ENCODE results near the gene TTC28. TPM values are rescaled to one million over a fixed set of nuclear protein-coding genes. Genes with fewer than 3 reads are reported as not detected.

The TTC28 gene
- total RNA-seq, 4 donors from 2014 or later: 49.8 to 99.7 (median 79.7) TPM

GRCh38 chr22:28018461-28018927 is 661.1 kb downstream of the TTC28 start:
- no peaks in the 10 kb centered on the region for H3K9me3 ChIP-seq
- H3K36me3 ChIP-seq: no peaks in the 10 kb centered on the region
- intact Hi-C loops (cut with DNase I): no loop called here
- peaks cover 9 to 37% of the 10 kb centered on the region in 2 donors for H3K4me1 ChIP-seq
- 93 to 95% methylated on average over 5 to 8 of the region's 8 CpGs for WGBS, 2 donors
- no peak overlapping the region for H3K27ac ChIP-seq
- no peak overlapping the region for H3K4me3 ChIP-seq (replicated peaks in 1 of 3)
- no peak for TF ChIP-seq CTCF (IDR thresholded peaks at IDR 0.05)
- TF ChIP-seq POLR2A (IDR thresholded peaks at IDR 0.05): no peak
- no peaks in the 10 kb centered on the region for H3K27me3 ChIP-seq
- DNase-seq: no peak

- no peaks in the 10 kb centered on the region for H3K36me3 ChIP-seq
- H3K27ac ChIP-seq: no peak overlapping the region
- H3K4me3 ChIP-seq (replicated peaks in 1 of 3): no peak overlapping the region
- H3K4me1 ChIP-seq: peaks cover 9 to 37% of the 10 kb centered on the region in 2 donors
- H3K27me3 ChIP-seq: no peaks in the 10 kb centered on the region
- H3K9me3 ChIP-seq: no peaks in the 10 kb centered on the region
- TF ChIP-seq CTCF (IDR thresholded peaks at IDR 0.05): no peak
- no peak for TF ChIP-seq POLR2A (IDR thresholded peaks at IDR 0.05)
- no peak for DNase-seq
- 84 to 100% methylated on average over 3 to 4 of the region's 4 CpGs for WGBS, 2 donors
- intact Hi-C loops (cut with DNase I): no loop called here
These were observed 661.8 kb downstream of the TTC28 start for GRCh38 chr22:28017859-28018258.

GRCh38 chr22:28017558-28017820 is 662.2 kb downstream of the TTC28 start:
- H3K36me3 ChIP-seq: no peaks in the 10 kb centered on the region
- 97 to 98% methylated on average over 2 of the region's 2 CpGs for WGBS, 2 donors
- intact Hi-C loops (cut with DNase I): no loop called here
- no peak overlapping the region for H3K4me3 ChIP-seq (replicated peaks in 1 of 3)
- no peak overlapping the region for H3K27ac ChIP-seq
- no peak for DNase-seq
- no peaks in the 10 kb centered on the region for H3K9me3 ChIP-seq
- no peaks in the 10 kb centered on the region for H3K27me3 ChIP-seq
- TF ChIP-seq POLR2A (IDR thresholded peaks at IDR 0.05) (no peak), CTCF (IDR thresholded peaks at IDR 0.05) (no peak)
- H3K4me1 ChIP-seq: peaks cover 9 to 37% of the 10 kb centered on the region in 2 donors

- Histone ChIP-seq H3K4me3 (replicated peaks in 1 of 3) (no peak overlapping the region), H3K27me3 (no peaks in the 10 kb centered on the region), H3K27ac (no peak overlapping the region), H3K4me1 (peaks cover 9 to 37% of the 10 kb centered on the region in 2 donors), H3K36me3 (no peaks in the 10 kb centered on the region), H3K9me3 (no peaks in the 10 kb centered on the region)
- DNase-seq: no peak
- TF ChIP-seq POLR2A (IDR thresholded peaks at IDR 0.05) (no peak), CTCF (IDR thresholded peaks at IDR 0.05) (no peak)
- intact Hi-C loops (cut with DNase I): no loop called here
- WGBS, 2 donors: 90 to 94% methylated on average over 12 of the region's 12 CpGs
These were observed 662.7 kb downstream of the TTC28 start for GRCh38 chr22:28016781-28017557.

All from thyroid gland (tissue), 4 donors.